Gastrocnemius medialis (tissue), 4 donors: ENCODE measurements around the gene GPR146.

ENCODE experiments used
- POLR2A ChIP-seq, 2 donors: fragments of 450-650 bp; IDR thresholded peaks; one replicate each; pipeline ENCODE4 v1.6.1; 2017; ENCODE audit warnings: antibody characterized with exemption in 2 of 2, mild to moderate bottlenecking in 2 of 2, moderate library complexity in 2 of 2
- TF ChIP-seq, protein P1 (sequence below), 5 experiments: fragments of 450-650 bp in 3 of 5; fragments of 200-600 bp in 2 of 5; sonication (generic) in 2 of 5; IDR thresholded peaks in 4 of 5; conservative IDR thresholded peaks in 1 of 5; 1 replicate in 4 of 5; 2 replicates in 1 of 5; pipeline ENCODE4 v1.5.1; 2016 to 2019; ENCODE audit warnings: antibody characterized with exemption in 5 of 5, mild to moderate bottlenecking in 3 of 5, moderate library complexity in 3 of 5

DNA sequence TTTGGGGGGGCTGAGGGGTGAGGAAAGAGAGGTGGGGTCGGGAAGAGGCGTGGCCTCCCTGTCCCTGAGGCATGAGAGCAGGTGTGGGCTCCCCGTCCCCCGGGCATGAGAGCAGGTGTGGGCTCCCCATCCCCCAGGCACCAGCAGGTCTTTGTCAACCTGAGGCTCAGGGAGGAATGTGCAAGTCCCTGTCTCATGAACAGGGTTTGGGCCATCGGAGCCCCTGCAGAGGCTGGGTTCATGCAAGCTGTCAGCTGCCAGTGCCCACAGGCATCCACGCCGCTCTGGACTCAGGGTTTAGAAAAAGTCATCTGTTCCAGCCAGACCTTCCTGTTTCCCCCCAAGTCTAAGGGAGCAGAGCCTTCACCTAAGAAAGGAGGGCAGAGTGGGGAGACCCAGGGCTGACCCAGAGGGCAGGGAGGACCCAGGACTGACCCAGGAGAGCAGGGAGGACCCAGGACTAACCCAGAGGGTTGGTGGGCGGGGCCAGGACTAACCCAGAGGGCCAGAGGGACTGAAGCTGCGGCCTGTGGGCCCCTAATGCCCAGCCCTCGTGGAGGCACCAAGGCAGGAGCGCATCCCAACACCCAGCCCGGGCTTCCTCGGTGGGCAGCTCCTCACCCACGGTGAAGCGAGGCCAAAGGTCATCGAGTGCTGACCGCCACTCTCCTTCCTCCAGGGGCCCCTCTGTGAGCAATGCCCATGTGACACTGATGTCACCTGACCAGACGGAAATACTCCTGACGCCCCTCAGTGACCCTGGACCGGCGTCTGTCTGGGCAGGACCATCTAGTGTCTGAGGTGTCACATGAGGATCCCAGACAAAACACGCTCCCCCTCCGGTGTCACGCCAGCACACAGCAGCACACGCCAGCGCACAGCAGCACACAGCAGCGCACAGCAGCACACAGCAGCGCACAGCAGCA is 28.9 kb upstream of the GPR146 start:
- TF ChIP-seq, protein P1, sequence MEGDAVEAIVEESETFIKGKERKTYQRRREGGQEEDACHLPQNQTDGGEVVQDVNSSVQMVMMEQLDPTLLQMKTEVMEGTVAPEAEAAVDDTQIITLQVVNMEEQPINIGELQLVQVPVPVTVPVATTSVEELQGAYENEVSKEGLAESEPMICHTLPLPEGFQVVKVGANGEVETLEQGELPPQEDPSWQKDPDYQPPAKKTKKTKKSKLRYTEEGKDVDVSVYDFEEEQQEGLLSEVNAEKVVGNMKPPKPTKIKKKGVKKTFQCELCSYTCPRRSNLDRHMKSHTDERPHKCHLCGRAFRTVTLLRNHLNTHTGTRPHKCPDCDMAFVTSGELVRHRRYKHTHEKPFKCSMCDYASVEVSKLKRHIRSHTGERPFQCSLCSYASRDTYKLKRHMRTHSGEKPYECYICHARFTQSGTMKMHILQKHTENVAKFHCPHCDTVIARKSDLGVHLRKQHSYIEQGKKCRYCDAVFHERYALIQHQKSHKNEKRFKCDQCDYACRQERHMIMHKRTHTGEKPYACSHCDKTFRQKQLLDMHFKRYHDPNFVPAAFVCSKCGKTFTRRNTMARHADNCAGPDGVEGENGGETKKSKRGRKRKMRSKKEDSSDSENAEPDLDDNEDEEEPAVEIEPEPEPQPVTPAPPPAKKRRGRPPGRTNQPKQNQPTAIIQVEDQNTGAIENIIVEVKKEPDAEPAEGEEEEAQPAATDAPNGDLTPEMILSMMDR (IDR thresholded peaks at IDR 0.05 in 4 of 5, conservative IDR thresholded peaks at IDR 0.05 in 1 of 5) = no peak
- TF ChIP-seq POLR2A (IDR thresholded peaks at IDR 0.05) = no peak
